Measurements from ENCODE around the gene PAM16. TPM values are rescaled to one million over a fixed set of nuclear protein-coding genes. Genes with fewer than 3 reads are reported as not detected.
"Not testable (repeated sequence)": the region's sequence is repeated elsewhere in the genome, so short reads cannot be mapped to it uniquely, and the experiment has no call there.

The PAM16 gene
- total RNA-seq: 10 to 100 TPM; 46.6 to 48.2 TPM

DNA sequence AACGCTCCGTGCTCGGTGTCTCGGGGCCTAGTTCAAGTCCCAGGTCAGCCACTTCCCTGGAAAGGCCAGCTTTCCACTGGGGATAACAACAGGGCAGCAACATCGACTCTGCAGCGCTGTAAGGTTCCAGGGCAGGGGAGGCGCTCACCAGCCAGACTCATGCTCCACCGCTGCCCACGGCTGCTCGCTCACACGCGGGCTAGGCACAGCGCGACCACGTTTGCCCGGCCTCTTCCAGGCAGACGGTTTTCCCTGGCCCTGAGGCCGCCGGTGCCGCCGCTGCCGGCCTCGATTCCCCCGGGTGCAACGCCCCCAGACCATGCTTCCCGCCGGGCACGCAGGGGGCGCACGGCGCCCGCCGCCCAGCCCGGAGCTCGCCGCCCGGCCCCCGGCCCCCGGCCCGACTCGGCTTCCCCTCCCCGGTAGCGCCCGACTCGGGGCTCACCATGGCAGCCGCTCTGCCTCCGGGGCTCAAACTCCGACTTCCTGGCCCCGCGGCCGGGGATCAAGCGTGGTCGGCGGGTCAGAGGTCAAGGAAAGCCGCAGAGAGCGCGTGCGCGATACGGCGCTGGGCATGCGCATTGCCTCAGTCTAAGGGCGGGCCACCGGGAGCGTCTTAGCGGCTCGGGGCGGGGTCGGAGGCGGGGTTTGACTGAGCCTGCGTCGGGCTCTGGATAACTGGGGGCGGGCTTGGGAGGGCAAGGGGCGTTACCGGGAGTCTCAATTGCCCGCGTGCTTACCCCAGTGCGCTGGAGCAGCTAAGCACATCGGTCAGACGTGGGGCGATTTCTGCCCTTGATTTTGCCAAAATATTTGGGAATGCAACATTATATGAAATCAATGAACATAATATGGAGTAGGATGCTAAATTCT, at the start of gene PAM16:
PAM16 (minus strand) TSS at position 535 of the 873 bp plus-strand sequence; CDS start at position 448, 87 bp downstream.
- peak within 1 kb of the TSS; percentile 87 for H3K27ac Mint-ChIP-seq
- no peaks in the 10 kb centered on the region for H3K9me3 Mint-ChIP-seq
- peaks cover 2% of the 10 kb centered on the region in 2 donors for H3K36me3 Mint-ChIP-seq (ENCODE audit: insufficient read depth in 2 of 2)
- no peaks in the 10 kb centered on the region for H3K27me3 Mint-ChIP-seq (ENCODE audit: low read depth)
- H3K4me1 Mint-ChIP-seq (ENCODE audit: low read depth): peaks cover 17% of the 10 kb centered on the region
- ATAC-seq (replicated peaks in 1 of 2): peak; percentile 90 to 92
- peak; percentile 98 to 99 for DNase-seq
- peak within 1 kb of the TSS; percentile 92 to 94 for H3K4me3 Mint-ChIP-seq

DNA sequence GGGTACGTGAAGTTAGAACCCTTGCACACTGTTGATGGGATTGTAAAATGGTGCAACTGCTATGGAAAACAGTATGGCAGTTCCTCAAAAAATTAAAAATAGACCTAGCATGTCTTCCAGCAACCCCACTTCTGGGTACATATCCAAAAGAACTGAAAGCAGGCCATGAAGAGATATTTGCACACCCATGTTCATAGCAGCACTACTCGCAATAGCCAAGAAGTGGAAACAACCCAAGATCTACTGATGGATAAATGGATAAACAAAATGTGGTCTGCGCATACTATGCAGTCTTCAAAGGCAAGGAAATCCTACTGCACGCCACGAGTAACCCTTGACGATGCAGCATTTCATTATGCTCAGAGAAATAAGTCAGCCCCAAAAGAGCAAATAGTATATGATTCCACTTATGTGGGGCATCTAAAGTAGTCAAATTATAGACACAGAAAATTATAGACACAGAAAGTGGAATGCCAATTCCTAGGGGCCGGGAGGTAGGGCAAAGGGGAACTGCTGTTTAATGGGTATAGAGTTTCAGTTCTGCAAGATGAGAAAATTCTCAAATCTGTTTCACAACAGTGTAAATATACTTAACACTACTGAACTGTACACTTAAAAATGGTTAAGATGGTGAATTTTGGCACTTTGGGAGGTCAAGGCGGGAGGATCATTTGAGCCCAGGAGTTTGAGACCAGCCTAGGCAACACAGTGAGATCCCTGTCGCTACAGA, 48.0 kb upstream of the PAM16 start:
- no peak for ATAC-seq (replicated peaks in 1 of 2)
- Mint-ChIP-seq H3K9me3 (no peaks in the 10 kb centered on the region), H3K4me3 (no peak overlapping the region), H3K4me1 (ENCODE audit: low read depth) (no peaks in the 10 kb centered on the region), H3K27ac (no peak overlapping the region), H3K36me3 (ENCODE audit: insufficient read depth in 2 of 2) (peaks cover 7 to 14% of the 10 kb centered on the region in 2 donors), H3K27me3 (ENCODE audit: low read depth) (no peaks in the 10 kb centered on the region)
- DNase-seq: no peak

DNA sequence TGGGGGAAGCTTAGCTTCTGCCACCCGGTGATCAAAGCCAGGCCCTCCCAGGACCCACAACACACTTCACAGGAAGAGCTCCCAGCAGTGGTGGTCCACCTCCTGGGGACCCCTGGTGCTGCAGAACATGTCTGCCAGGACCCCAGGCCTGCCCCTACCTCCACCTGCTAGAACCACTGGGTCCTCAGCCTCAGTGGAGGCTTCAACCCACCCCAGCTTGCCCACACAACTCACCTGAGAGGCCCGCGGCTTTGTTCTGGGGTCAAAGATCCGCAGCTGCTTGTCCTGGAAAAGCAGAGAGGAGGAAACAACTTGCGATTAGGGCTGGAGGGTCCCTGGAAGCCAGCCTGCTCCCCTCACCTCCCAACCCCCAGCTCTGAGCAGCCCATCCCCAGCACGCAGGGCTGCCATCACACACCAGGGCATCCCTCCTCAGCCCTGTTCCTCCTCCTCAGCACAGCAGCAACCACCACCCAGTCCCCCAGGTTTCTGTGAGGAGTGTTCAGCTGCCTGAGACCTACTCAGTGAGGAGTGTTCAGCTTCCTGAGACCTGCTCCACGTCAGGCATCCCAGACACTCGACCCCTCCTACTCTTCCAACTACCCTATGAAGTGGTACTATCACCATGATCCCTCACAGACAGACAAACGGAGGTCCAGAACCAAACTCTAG, 44.1 kb upstream of the PAM16 start:
- Mint-ChIP-seq H3K9me3 (no peaks in the 10 kb centered on the region), H3K27me3 (ENCODE audit: low read depth) (no peaks in the 10 kb centered on the region), H3K27ac (no peak overlapping the region), H3K36me3 (ENCODE audit: insufficient read depth in 2 of 2) (peaks cover 2 to 6% of the 10 kb centered on the region in 2 donors), H3K4me1 (ENCODE audit: low read depth) (no peaks in the 10 kb centered on the region), H3K4me3 (no peak overlapping the region)
- ATAC-seq (replicated peaks in 1 of 2): no peak
- DNase-seq: no peak

DNA sequence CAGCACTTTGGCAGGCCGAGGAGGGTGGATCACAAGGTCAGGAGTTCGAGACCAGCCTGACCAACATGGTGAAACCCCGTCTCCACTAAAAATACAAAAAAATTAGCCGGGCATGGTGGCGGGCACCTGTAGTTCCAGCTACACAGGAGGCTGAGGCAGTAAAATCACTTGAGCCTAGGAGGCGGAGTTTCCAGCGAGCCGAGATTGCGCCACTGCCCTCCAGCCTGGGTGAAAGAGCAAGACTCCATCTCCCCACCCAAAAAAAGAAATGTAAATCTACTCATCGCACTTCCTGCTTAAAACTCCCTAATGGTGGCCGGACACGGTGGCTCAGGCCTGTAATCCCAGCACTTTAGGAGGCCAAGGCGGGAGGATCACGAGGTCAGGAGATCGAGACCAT, 42.7 kb upstream of the PAM16 start:
- H3K9me3 Mint-ChIP-seq; H3K4me3 Mint-ChIP-seq; DNase-seq; H3K4me1 Mint-ChIP-seq (ENCODE audit: low read depth); ATAC-seq (replicated peaks in 1 of 2); H3K27ac Mint-ChIP-seq; H3K27me3 Mint-ChIP-seq (ENCODE audit: low read depth); H3K36me3 Mint-ChIP-seq (ENCODE audit: insufficient read depth in 2 of 2): not testable (repeated sequence)

DNA sequence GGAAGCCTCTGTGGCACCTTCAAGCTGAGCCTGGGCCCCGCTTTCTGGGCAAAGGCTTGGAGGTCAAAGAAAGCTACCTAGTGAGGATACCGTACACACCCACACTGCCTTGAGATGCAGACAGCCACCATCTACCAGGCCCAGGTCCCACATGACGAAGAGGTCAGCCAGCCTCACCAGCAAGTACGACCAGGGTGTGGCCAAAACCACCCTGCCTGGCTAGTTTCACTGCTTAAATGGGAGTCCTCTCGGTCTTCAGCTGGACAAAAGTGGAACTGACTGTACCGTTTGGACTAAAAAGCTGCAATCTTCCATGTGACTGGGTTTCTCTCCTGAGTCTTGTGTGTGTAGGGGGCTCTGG, 42.1 kb upstream of the PAM16 start:
- no peak for DNase-seq
- H3K4me1 Mint-ChIP-seq (ENCODE audit: low read depth): no peaks in the 10 kb centered on the region
- no peak overlapping the region for H3K27ac Mint-ChIP-seq
- no peak for ATAC-seq (replicated peaks in 1 of 2)
- no peaks in the 10 kb centered on the region for H3K9me3 Mint-ChIP-seq
- peaks cover 2 to 6% of the 10 kb centered on the region in 2 donors for H3K36me3 Mint-ChIP-seq (ENCODE audit: insufficient read depth in 2 of 2)
- no peak overlapping the region for H3K4me3 Mint-ChIP-seq
- no peaks in the 10 kb centered on the region for H3K27me3 Mint-ChIP-seq (ENCODE audit: low read depth)

DNA sequence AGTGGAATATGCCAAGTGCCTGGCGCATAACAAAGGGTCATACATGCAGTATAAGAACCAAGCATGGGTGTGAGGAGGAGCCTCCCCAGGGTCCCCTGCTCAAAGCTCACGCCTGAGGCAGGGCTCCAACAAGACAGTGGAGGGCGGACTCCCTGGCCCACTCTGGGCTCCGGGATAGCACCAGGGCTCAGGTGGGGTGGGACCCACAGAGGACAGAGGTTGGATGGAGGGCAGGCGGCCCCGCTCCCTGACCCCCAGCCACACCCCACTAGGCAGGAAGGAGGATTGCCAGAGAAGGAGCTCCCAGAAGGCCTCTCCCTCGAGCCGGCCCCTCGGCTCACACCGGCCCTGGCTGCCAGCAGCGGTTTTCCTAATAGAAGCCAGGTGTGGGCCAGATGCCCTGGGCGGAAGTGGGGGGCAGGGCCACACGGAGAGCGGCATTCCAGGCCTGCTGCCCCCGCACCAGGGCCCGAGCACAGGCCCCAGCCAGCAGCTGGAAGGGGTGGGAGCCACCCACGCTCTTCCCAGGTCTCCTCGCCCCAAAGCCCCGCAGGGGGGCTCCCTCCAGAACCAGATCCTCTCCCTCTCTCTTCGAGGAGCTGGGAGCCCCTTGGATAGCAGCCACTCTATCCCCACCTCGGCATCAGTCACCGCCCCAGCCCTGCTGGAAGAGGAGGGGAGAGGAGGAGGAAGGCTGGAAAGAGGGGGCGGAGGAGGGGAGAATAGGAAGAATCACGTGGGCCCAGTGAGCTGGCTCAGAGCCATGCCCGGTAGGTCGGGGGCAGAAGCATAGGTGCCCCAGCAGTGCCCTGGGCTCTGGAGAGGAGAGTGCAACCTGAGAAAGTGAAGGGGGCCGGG, 41.5 kb upstream of the PAM16 start:
- Mint-ChIP-seq H3K36me3 (ENCODE audit: insufficient read depth in 2 of 2) (peaks cover 2 to 6% of the 10 kb centered on the region in 2 donors), H3K27ac (no peak overlapping the region)

DNA sequence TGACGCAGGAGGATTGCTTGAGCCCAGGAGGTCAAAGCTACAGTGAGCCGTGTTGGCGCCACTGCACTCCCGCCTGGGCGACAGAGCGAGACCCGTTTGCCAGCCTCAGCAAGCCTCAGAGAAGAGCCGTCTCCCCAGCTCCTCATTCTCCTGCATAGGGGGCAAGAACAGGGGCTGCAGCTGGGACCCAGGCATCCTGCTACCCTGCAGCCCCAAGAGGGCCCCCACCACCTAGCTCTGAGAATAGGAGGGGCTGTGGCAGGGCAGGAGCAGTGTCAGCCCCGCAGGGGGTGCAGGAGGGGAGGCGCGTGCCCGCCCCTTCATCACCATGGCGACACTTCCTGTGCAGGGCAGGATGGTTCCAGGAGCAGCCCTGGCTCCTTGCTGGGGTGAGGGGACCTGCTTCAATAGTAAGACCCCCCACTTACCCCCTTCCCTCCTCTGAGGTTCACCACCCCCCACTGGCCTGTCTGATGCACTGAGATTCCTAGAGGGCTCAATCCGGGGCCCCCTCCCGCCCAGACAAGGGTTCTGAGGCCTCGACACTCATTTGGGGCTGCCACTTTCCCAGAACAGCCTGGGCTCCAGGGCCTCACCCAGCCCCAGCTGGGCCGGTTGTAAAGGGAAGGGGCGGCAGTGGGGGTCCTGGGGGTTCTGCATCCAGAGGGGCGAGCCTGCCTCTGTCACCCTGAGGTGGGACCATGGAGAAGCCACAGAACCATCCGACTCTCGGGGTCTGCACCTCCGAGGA, 40.7 kb upstream of the PAM16 start:
- DNase-seq (no peak), ATAC-seq (replicated peaks in 1 of 2) (no peak)
- Mint-ChIP-seq H3K9me3 (no peaks in the 10 kb centered on the region), H3K36me3 (ENCODE audit: insufficient read depth in 2 of 2) (peaks cover 2 to 6% of the 10 kb centered on the region in 2 donors), H3K27me3 (ENCODE audit: low read depth) (no peaks in the 10 kb centered on the region), H3K27ac (no peak overlapping the region), H3K4me1 (ENCODE audit: low read depth) (no peaks in the 10 kb centered on the region), H3K4me3 (no peak overlapping the region)

More for the DNA sequence above, 41.5 kb upstream of the PAM16 start:
- Mint-ChIP-seq H3K27me3 (ENCODE audit: low read depth) (no peaks in the 10 kb centered on the region), H3K9me3 (no peaks in the 10 kb centered on the region), H3K4me1 (ENCODE audit: low read depth) (no peaks in the 10 kb centered on the region), H3K4me3 (no peak overlapping the region)
- ATAC-seq (replicated peaks in 1 of 2) (no peak), DNase-seq (no peak)

DNA sequence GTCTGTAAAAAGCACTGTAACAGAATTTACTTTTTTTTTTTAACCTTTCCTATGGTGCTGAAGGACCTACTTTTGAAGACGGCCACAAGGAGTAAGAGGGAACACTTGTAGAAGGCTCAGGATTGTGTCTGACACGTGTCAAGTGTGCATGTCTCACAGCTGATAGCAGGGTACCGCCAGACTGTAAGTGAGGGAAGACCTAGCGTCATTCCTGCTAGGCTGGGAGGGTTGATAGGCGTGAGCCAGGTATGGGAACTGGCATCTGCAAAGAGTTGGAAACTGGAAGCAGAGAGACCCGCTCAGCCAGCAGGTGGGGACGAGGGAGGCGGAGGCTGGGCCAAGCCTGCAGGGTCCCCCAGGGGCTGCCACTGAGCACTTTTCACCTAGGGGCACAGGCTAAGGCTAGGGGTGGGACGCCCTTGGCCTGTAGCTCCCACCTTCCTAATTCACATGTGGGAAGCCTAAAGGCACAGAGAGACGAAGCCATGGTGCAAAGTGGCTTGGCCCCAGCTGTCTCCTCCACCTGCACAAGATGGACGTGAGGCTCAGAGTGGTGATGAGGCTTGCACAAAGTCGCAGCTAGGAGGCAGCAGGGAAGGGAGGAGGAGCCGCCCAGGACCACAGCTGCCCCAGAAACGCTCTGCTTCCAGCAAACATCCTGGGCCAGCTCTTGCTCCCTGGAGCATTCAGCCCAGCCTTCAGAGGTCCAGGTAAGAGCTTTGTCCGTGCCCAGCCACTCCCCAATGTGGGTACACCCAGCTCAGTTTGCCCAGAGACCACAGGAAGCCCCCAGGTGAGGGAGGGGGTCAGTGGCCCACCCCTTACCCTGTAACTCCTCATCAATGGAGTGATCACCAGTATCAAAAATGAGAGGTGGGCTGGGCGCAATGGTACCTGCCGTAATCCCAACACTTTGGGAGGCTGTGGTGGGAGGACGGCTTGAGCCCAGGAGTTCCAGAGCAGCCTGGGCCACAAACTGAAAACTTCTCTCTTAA, 39.4 kb upstream of the PAM16 start:
- Mint-ChIP-seq H3K4me1 (ENCODE audit: low read depth) (no peaks in the 10 kb centered on the region), H3K36me3 (ENCODE audit: insufficient read depth in 2 of 2) (peaks cover 2 to 5% of the 10 kb centered on the region in 2 donors), H3K4me3 (no peak overlapping the region), H3K9me3 (no peaks in the 10 kb centered on the region), H3K27me3 (ENCODE audit: low read depth) (no peaks in the 10 kb centered on the region), H3K27ac (no peak overlapping the region)
- ATAC-seq (replicated peaks in 1 of 2): no peak
- no peak for DNase-seq

DNA sequence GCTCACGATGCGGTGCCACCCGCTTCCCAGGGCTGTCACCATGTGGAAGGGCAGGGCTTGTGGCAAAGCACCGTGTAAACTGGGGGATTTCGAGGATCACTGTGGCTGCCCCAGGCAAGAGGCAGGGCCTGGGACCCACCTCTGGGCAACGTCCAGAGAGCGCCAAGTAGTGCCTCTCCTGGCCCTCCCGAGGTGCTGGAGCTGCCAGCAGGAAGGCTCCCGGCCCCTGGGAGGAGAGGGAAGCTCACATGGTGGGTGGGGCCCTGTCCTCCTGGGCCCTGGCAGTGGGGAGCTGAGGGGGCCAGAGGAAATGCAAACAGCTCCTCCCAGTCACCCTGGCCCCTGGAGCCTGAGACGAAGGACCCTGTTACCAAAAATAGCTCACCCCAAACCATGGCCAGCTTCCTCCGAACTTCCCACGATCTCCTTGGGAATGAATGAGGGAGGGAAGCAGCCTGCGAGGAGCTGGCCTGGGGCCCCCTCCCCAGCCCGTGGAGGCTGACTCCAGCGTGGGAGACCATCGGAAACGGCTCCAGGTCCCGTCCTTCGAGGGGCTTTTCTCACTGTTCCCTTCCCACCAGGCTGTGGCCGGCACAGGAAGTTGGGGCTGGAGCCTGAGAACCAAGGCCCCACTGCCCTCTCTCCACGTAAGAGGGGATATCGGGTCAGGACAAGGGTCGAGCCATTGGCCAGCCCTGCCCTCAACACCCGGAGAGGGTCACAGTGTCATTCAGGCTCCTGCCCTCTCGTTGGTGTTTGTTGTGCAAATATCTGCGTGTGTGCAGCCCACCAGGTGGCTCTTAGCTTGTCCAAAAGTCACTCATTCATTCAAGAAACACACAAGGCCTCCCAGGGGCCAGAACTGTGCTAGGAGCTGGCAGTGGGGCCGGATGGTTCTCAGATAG, 38.2 kb upstream of the PAM16 start:
- Mint-ChIP-seq H3K36me3 (ENCODE audit: insufficient read depth in 2 of 2) (peaks cover 0 to 3% of the 10 kb centered on the region in 2 donors), H3K4me3 (no peak overlapping the region), H3K9me3 (no peaks in the 10 kb centered on the region), H3K27me3 (ENCODE audit: low read depth) (no peaks in the 10 kb centered on the region), H3K27ac (no peak overlapping the region), H3K4me1 (ENCODE audit: low read depth) (no peaks in the 10 kb centered on the region)
- no peak for ATAC-seq (replicated peaks in 1 of 2)
- no peak for DNase-seq

DNA sequence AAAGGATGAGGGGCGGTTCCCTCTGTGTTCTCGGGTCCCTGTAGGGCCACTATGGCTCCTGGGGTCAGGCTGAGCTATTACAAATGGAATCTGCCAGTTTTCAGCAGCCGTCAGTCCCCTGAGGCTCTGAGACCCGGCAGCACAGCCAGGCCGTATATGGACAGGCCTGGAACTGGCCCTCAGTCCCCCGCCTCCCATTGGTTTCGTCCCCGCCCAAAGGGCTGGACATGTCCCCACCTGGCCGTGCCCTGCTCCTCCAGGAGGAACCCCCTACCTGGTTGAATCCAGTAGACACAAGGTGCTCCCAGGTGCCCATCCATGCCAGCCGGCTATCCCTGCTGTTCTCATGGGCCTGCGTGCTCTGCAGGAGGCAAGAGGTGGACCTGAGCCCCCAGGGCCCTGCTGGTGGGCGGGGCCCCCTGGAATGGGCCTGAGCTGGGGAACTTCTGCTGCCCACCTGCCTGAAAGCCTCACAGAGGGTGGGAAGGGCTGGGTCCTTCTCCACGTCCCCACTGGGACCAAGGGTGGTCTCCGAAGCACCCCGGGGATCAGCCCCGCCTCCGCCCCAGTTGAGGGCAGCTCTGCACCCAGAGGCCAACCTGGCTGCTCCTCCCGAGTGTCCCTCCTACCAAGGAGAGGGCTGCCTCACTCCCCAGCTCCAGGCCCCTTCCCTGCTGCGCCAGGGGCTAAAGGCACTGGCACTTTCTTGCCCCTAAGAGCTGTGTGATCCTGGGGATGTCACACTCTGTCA, 37.3 kb upstream of the PAM16 start:
- Mint-ChIP-seq H3K4me3 (no peak overlapping the region), H3K4me1 (ENCODE audit: low read depth) (no peaks in the 10 kb centered on the region), H3K36me3 (ENCODE audit: insufficient read depth in 2 of 2) (peaks cover 0 to 3% of the 10 kb centered on the region in 2 donors), H3K27ac (no peak overlapping the region), H3K9me3 (no peaks in the 10 kb centered on the region), H3K27me3 (ENCODE audit: low read depth) (no peaks in the 10 kb centered on the region)
- ATAC-seq (replicated peaks in 1 of 2) (no peak), DNase-seq (no peak)

All from activated T-cell treated with anti-CD3 and anti-CD28 coated beads, Interleukin-2, amount 50 U/mL, for 72 hours (primary cell).